ENCODE measurements around the gene CORO1C.
A peak's percentile ranks its signal among the peaks of the same experiment; 100 is the strongest.

CORO1C gene

DNA sequence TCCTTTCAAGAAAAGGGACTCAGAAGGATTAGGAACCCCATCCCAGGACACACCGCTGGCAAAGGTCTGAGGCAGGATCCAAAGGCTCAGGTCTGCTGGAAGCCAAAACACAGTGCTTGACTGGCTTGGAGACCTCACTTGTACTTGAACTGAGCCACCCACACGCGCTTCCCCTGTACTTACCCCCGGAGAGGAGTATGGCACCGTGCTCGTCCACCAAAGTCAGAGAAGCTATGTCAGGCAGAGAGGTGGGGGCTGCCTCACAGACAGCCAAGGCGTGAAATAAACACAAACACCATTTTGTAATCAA is 86.6 kb downstream of the CORO1C start:
- Mint-ChIP-seq H3K9me3 (no peaks in the 10 kb centered on the region), H3K4me1 (ENCODE audit: low read depth) (peaks cover 41% of the 10 kb centered on the region), H3K27me3 (ENCODE audit: low read depth) (no peaks in the 10 kb centered on the region), H3K4me3 (no peak overlapping the region), H3K36me3 (ENCODE audit: low read depth) (peaks cover 15% of the 10 kb centered on the region), H3K27ac (no peak overlapping the region)
- DNase-seq (ENCODE audit: low spot score), result no peak

DNA sequence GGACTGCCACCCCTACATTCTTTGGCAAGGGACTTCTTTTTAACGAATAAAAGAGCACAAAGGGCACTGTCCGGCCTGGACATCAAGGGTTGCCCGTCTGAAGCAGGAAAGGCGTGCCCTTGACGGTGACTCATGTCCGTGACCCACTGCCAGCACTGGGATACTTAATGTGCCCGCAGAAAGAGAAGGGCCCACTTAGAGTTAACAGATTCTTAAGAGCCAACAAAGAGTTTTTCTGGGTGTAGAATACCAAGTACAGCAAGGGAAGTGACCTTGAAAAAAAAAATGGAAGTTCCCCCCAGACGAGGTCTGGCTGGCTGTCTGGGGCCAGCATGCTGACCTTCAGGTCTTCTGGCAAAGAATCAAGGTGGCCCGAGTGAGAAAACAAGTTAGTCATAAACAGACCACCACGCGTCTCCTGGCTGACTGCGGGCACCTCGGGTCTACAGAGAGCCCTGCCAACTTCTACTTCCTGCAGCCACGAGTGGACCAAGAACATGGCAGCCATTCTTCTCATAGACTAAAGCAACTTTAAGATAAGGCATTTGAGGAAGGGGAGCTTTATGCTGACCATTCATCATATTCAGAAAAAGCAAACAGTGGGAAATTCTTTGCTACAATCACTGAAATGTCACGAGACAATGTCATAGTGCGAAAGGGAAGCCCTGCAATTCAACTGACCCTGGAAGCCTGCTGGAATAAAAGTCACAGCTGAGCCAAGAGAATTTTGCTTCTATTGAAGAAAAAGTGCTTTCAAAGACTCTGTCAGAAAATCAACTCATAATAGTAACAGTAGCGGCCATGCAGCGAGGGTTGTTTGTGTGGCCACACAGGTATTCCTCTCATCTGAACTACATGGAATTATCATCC is 87.1 kb downstream of the CORO1C start:
- Mint-ChIP-seq H3K9me3 (no peaks in the 10 kb centered on the region), H3K27ac (no peak overlapping the region), H3K4me1 (ENCODE audit: low read depth) (peaks cover 39% of the 10 kb centered on the region)

DNA sequence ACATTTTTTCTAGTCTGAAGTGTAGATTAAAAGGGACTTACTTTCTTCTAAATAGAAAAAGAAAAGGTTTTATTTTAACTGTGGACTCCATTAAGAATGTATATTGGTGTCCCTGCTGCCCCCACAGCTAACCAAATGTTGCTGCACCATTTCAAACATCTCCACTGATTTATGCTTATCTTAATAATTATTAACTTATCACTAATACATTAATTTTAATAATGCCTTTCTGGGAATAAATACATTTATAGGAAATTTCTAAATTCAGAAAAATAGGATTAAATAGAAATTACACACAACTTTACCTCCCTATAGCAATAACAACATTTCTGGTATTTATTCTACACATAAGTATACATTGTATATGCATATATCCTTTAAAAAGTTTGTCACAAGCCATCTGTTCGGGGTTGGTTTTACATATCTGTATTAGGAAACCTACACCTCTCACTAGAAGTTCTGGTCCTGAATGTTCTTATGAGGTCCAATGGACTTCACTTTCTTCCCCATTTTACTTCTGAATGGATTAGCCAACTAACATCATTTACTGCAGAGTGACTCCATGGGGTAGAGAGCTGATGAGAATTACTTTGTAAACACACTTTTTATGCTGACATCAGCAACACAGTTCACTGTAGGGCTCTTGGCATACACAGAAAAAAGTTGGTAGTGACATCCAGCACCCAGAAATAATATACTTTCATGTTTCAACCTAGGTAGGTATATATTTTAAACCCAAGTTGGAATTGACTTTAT is 88.2 kb downstream of the CORO1C start:
- no peak overlapping the region for H3K27ac Mint-ChIP-seq
- peaks cover 12% of the 10 kb centered on the region for H3K36me3 Mint-ChIP-seq (ENCODE audit: low read depth)
- H3K27me3 Mint-ChIP-seq (ENCODE audit: low read depth), result no peaks in the 10 kb centered on the region
- H3K4me3 Mint-ChIP-seq, result no peak overlapping the region
- H3K9me3 Mint-ChIP-seq, result no peaks in the 10 kb centered on the region
- no peak for DNase-seq (ENCODE audit: low spot score)
- peaks cover 38% of the 10 kb centered on the region for H3K4me1 Mint-ChIP-seq (ENCODE audit: low read depth)

More for the DNA sequence above, 87.1 kb downstream of the CORO1C start:
- Mint-ChIP-seq H3K27me3 (ENCODE audit: low read depth) (no peaks in the 10 kb centered on the region), H3K36me3 (ENCODE audit: low read depth) (peaks cover 15% of the 10 kb centered on the region), H3K4me3 (no peak overlapping the region)
- DNase-seq (ENCODE audit: low spot score), result no peak

DNA sequence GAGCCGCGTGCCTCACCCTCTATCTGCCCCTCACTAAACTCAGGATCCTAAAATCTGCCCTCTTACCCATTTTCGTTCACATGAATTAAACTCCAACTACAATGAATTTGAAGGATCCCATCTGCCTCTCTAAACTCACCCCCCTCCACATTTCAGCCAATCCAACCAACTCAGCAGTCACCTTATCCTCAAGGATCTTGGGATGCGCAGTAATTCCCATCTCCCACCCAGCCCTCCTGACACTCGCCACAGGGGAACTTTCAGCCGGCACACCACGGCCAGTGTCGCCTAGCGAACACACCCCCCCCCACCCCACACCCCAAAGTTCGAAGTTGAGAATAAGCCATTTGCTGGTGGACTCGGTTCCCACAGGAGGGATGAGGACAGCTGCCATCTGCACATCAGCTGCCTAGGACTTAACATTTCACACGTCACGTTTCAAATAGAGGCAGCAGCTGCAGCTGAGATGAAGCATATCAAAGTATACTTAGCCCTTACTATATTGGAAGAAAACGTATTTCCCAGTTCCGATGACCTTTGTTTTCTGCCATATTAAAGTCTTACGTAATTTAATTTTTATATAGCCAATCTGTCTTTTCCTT is 88.9 kb downstream of the CORO1C start:
- H3K4me1 Mint-ChIP-seq (ENCODE audit: low read depth), result peaks cover 34% of the 10 kb centered on the region
- no peak for DNase-seq (ENCODE audit: low spot score)
- no peak overlapping the region for H3K27ac Mint-ChIP-seq
- H3K9me3 Mint-ChIP-seq, result no peaks in the 10 kb centered on the region
- peaks cover 11% of the 10 kb centered on the region for H3K36me3 Mint-ChIP-seq (ENCODE audit: low read depth)
- no peaks in the 10 kb centered on the region for H3K27me3 Mint-ChIP-seq (ENCODE audit: low read depth)
- no peak overlapping the region for H3K4me3 Mint-ChIP-seq

DNA sequence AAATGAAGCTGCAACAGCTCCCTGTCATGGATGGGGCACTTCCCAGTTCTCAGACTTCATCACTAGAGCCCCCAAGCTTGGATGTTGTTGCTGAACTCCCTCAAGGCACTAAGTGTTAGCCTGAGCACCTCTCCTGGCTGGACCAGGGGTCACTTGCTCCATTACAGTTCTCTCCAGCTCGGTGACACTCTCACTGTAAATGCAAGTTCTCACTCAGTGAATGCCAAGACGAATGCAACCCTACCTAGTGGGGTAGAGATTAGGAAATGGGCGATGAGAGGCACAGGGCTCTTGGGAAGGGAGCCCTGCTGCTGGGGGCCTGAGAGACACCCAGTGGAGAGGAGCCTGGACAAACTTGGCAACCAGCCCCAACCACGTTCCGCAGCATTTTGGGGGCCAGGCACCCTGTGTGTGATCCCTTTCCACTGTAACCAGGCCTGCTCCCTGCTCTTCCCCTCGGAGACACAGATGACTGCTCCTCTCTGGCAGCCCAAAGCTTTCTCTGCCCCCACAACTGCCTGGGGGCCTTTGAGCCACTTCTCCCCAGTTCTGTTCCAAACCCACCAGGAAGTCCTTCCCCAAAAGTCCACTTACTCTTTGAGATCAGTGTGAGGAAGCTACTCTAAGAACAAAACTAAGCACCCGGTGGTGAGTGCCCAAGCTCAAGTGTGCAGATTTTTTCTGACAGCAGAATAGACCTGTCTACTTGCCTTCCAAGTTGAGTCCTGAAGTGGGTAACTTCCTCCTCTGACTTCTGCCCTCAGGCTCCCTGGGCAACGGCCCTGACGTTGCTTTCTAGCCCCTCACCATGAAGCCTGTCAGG is 89.7 kb downstream of the CORO1C start:
- Mint-ChIP-seq H3K9me3 (no peaks in the 10 kb centered on the region), H3K27me3 (ENCODE audit: low read depth) (no peaks in the 10 kb centered on the region), H3K36me3 (ENCODE audit: low read depth) (peaks cover 9% of the 10 kb centered on the region), H3K27ac (peak overlapping the region; percentile 12), H3K4me3 (no peak overlapping the region), H3K4me1 (ENCODE audit: low read depth) (peaks cover 36% of the 10 kb centered on the region)
- DNase-seq (ENCODE audit: low spot score), result no peak

DNA sequence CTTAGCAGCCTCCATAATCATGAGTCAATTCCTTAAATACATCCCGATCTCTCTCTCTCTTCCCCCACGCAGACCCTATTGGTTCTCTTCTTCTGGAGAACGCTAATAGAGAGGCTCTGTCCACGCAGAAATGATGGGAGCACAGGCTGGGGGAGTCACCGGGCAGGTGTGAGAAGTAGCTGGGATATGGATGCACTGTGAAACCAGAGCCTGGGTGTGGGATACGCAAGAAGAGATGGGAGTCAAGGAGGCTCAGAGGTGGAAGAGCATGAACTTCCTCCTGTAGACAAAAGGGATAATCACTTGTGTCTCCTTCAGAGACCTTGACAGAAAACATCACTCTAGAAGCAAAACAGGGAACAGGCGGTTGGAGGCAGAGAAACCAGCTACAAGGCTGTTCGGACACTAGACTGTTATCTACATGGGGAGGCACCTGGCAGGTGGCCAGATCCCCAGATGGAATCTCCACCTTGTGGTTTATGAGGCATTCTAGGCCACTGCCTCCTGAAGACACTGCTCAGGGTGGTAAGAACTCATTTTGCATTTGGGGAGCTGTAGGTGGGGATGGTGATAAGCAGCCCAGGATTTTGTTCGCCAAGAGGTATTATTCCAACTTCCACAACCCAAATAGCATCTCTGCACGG is 90.4 kb downstream of the CORO1C start:
- Mint-ChIP-seq H3K4me3 (no peak overlapping the region), H3K36me3 (ENCODE audit: low read depth) (peaks cover 5% of the 10 kb centered on the region), H3K27ac (no peak overlapping the region), H3K9me3 (no peaks in the 10 kb centered on the region), H3K4me1 (ENCODE audit: low read depth) (peaks cover 34% of the 10 kb centered on the region), H3K27me3 (ENCODE audit: low read depth) (no peaks in the 10 kb centered on the region)
- DNase-seq (ENCODE audit: low spot score), result no peak

DNA sequence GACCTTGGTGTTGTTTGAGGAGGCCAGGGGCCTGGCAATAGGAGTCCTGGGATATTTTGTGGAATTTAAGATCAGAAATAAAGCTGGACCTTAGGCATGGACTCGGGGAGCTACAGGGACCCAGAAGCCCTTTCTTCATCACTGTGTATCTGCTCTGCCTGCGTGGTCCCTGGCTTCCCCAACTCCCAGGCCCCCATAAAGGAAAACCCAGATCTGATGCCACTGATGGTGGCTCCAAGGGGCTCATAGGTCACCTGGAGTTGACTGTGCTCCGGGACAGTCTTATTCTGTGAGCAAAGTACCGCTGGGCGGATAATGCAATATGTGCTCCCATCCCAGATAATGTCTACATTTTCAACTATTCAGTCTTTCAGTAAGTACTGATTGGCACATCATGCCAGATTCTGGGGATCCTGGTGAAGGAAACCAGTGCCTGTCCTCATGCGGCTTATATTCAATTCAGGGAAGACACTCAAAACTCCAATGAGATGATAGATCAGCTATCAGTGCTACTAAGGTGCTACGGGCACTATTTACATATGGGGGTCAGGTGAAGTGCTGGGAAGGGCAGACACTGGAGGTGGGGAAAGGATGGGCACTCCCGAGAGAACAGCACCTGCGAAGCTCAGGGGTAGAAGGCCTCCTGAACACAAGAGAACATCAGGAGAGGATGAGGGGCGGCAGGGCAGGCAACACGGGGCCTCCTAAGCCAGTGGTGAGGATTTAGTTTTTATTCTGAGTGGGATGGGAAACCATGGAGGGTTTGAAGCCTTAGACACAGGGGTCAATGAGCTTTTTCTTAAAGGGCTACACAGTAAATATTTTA is 92.1 kb downstream of the CORO1C start:
- DNase-seq (ENCODE audit: low spot score), result no peak
- Mint-ChIP-seq H3K27ac (no peak overlapping the region), H3K27me3 (ENCODE audit: low read depth) (no peaks in the 10 kb centered on the region), H3K9me3 (no peaks in the 10 kb centered on the region), H3K36me3 (ENCODE audit: low read depth) (no peaks in the 10 kb centered on the region), H3K4me1 (ENCODE audit: low read depth) (peaks cover 37% of the 10 kb centered on the region), H3K4me3 (no peak overlapping the region)

DNA sequence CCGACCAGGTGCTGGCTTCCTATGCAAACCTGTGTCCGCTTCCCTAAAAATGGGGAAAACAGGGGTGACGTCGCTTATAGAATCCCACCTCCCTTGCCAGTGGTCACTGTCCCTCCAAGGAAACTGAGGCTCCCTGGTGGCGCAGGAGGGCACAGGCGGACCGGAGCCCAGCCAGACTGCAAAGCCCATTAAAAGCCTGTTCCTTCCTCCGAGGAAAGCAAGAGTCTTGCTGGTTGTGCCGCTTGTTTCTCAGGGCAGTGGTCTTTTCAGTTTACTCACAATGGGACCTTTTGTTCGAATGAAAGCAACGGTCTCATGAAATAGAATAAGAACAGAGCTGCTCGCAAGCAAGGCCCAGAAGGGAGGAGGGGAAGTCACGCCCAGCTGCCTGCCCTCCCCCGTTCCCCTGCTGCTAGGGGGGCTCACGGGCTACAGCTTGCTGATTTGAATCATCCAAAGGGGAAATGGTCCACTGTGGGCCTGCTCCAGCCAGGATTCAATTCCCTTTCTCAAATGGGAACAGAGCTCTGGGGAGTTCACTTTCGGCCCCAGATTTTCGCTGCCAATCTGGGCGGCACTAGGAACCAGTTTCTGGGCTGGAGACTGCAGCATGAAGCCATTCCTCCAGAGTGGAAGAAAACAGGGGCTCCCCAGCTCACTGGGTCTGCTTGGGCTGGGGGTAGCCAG is 93.0 kb downstream of the CORO1C start:
- no peak overlapping the region for H3K27ac Mint-ChIP-seq
- H3K4me3 Mint-ChIP-seq, result no peak overlapping the region
- H3K27me3 Mint-ChIP-seq (ENCODE audit: low read depth), result no peaks in the 10 kb centered on the region
- H3K4me1 Mint-ChIP-seq (ENCODE audit: low read depth), result peaks cover 41% of the 10 kb centered on the region
- H3K9me3 Mint-ChIP-seq, result no peaks in the 10 kb centered on the region
- H3K36me3 Mint-ChIP-seq (ENCODE audit: low read depth), result peaks cover 2% of the 10 kb centered on the region
- DNase-seq (ENCODE audit: low spot score), result no peak

DNA sequence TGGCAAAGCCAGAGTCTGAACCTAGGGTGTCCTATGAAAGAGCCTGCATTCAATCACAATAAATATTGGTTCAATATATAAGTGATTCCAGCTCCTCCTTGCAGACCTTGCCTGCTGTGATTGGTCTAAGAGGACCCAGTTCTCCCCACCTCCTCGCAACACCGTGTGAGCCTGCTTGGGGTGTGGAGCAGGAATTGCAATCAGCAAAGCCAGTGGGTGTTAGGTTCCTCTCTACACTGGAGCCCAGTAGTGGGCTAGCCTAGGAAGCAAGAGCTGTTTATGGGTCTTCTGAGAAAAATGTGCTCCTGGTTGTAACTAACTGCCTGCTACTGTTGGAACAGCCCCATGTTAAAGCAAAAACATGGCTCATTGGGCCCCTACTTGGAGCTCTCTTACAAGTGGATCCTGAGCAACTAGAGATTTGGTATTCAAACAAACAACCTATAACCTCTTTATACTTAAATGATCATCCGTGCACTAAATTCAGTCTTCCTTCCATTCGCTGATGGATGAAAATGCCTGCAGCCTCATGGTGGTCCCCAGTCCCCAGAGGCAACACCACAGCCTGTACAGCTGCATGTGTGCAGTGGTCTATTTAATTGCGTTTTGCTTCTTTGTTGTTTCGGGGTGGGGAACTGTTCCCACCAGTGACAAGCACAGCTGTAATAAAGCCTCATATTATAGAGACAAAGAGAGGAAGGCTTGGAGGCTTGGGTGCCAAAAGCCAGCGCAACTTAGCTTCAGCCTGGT is 93.9 kb downstream of the CORO1C start:
- peak overlapping the region; percentile 43 for H3K27ac Mint-ChIP-seq
- peaks cover 41% of the 10 kb centered on the region for H3K4me1 Mint-ChIP-seq (ENCODE audit: low read depth)
- H3K36me3 Mint-ChIP-seq (ENCODE audit: low read depth), result peaks cover 10% of the 10 kb centered on the region
- H3K4me3 Mint-ChIP-seq, result peak overlapping the region; percentile 13
- H3K27me3 Mint-ChIP-seq (ENCODE audit: low read depth), result no peaks in the 10 kb centered on the region
- DNase-seq (ENCODE audit: low spot score), result no peak
- H3K9me3 Mint-ChIP-seq, result no peaks in the 10 kb centered on the region

DNA sequence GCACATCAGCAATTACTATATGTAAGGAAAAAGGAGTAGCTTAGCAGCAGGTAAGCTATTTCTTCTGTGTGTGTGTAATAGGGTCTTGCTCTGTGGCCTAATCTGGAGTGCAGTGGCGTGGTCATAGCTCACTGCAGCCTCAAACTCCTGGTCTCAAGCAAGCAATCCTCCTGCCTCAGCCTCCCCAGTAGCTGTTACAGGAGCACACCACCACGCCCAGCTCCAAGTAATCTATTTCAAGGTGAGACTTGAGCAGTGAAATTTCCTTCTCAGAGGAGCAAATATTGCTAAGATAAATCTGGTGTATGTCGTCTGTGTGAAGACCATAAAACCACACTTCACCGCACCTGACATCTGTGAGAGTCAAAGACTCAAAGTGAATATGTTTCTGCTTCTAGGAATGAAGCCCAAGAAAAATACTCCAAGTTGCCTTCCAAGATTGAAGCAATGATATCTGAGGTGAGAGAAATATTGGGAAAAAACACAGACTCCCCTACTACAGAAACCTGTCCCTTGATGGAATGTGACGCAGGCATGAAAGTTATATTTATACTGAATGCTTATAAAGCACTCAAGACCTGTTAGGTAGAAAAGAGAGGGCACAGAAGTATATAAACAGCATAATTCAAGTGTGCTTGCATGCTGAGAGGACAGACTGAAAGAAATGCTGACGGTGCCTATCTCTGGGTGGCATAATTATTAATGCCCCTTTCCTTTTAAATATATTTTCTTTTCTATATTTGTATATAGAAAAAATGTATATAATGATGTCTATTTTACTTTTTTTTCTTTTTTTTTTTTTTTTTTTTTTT is 95.1 kb downstream of the CORO1C start:
- Mint-ChIP-seq H3K9me3 (no peaks in the 10 kb centered on the region), H3K4me1 (ENCODE audit: low read depth) (peaks cover 36% of the 10 kb centered on the region), H3K27me3 (ENCODE audit: low read depth) (no peaks in the 10 kb centered on the region), H3K36me3 (ENCODE audit: low read depth) (peaks cover 20% of the 10 kb centered on the region), H3K27ac (peak overlapping the region; percentile 99), H3K4me3 (peak overlapping the region; percentile 99)
- no peak for DNase-seq (ENCODE audit: low spot score)

All from T-helper 2 cell treated with Interferon-gamma antibody and Interleukin-4, amounts not matched to agents 5 μg/mL and 100 μg/mL, for 36 hours (primary cell).